Renal cortex interstitium (tissue), 11 donors: ENCODE results near the gene CCAR1. TPM values are rescaled to one million over a fixed set of nuclear protein-coding genes. Genes with fewer than 3 reads are reported as not detected.
"Not testable (repeated sequence)": the region's sequence is repeated elsewhere in the genome, so short reads cannot be mapped to it uniquely, and the experiment has no call there.

Source experiments
- DNase-seq, 11 donors: peaks; one replicate each; pipeline ENCODE4 v3.0.0-alpha.2; 2013; ENCODE audit warnings: low read depth in 9 of 11, low spot score in 4 of 11; ENCODE audit errors: extremely low read depth in 1 of 11
- polyA plus RNA-seq, 3 donors: library from polyadenylated mRNA; unstranded; fragments of 120-200 nt; gene quantifications; one replicate each; pipeline ENCODE4 v1.2.1, GENCODE V29; 2013; ENCODE audit not compliant: insufficient read length in 3 of 3

CCAR1 gene
- polyA plus RNA-seq, 3 donors, result 152 to 202 (median 191) TPM

DNA sequence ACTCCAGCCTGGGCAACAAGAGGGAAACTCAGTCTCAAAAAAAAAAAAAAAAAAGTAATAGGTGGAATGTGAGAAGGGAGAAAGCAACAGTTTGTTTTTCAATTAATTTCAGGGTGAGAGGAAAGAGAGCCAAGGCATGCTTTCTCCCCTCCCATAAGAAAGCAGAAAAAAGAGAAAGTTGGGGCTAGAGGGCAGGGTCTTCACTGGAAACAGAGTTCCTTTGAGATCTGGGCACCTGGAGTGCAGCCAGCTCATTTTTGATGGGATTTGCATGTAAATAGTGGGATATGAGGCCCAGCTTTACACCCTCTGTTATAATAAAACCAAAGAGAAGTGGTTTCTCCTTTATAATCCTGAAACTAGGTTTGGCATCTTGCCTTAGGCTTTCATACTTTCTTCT lies 92.5 kb downstream of the CCAR1 start:
- no peak for DNase-seq

- DNase-seq, result no peak
Observed at GRCh38 chr10:68816796-68817412, 95.9 kb downstream of the CCAR1 start.

DNA sequence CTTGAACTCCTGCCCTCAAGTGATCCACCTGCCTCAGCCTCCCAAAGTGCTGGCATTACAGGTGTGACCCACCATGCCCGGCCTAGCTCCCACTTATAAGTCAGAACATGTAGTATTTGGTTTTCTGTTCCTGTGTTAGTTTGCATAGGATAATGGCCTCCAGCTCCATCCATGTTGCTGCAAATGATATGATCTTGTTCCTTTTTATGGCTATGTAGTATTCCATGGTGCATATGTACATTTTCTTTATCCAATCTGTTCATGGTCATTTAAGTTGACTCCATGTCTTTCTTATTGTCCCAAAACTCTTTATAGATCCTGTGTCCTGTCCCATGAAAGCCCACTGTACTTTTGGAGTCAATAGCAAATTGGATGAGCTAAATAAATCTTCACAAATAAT lies 99.3 kb downstream of the CCAR1 start:
- not testable (repeated sequence) for DNase-seq

DNA sequence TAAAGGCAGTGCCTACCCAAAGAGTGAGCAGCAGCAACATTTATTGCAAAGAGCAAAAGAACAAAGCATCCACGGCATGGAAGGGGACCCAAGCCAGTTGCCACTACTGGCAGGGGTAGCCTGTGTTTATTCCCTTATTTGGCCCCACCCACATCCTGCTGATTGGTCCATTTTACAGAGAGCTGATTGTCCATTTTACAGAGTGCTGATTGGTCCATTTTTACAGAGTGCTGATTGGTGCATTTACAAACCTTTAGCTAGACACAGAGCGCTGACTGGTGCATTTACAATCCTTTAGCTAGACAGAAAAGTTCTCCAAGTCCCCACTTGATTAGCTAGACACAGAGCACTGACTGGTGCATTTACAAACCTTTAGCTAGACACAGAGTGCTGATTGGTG lies 101.6 kb downstream of the CCAR1 start:
- DNase-seq, result not testable (repeated sequence)

DNA sequence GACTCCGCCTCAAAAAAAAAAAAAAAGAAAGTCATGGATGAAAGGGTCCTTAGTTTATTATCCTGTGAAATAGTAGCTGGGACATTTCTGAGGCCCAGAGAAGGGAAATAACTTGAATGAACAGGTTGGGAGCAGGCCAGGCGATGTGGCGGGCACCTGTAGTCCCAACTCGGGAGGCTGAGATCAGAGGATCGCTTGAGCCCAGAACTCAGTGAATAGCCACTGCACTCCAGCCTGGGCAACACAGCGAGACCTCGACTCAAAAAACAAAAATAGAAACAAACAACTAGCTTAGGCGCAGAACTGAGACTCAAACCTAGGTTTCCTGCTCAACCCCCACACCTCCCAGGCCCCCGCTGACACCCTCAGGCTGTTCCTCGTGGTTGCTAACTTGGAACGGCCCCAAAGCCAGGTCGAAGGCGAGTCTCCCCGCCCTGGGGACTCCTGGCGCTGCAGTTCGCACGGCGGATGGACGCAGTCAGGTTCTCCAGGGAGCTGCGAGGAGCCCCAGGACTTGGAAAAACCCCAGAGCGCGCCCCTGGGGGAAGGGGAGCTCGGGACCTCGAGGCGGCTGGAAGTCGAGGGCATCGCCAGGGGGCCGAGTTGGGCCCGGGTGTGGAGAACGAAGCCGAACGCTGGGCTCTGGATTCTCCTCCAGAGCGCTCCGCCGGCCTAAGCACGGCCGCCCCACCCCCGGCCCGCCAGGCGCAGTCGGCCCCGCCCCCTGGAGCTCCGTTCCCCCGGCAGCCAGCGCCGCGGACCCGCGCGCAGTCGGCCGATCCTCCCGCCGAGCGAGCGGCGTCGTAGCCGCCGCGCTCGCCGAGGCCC lies 105.9 kb downstream of the CCAR1 start, which contains the start of gene STOX1:
Gene STOX1 (plus strand): TSS at position 768 of the 828 bp plus-strand sequence. CDS start 93 bp downstream, outside the sequence.
- DNase-seq, result peak; percentile 32 to 74 (median 60)

GRCh38 chr10:68827592-68827959 lies 106.5 kb downstream of the CCAR1 start:
- DNase-seq, result not testable (repeated sequence)

GRCh38 chr10:68828083-68828601 lies 107.1 kb downstream of the CCAR1 start:
- peak in 3 of 11 donors; percentile 5 to 18 (median 6) for DNase-seq

- DNase-seq, result no peak
Observed at GRCh38 chr10:68828833-68829232, 107.8 kb downstream of the CCAR1 start.

DNA sequence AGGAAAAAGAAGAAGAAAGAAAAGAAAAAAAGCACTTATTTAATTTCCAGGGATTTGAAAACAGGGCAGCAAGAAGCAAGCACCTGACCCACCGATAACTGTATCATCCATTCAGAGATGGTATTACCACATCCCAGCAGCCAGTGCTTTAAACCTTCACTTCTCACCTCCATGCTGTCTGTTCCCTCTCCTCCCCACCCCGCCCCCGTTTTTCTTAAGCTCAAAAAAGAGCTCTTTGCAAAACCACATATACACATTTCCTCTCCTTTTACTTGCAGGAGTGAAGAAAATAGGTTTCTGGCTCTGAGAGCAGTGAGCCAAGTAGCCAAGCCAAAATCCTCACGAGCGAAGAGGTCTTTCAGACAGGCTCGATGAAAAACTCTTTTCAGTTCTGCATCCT lies 108.5 kb downstream of the CCAR1 start:
- no peak for DNase-seq

DNA sequence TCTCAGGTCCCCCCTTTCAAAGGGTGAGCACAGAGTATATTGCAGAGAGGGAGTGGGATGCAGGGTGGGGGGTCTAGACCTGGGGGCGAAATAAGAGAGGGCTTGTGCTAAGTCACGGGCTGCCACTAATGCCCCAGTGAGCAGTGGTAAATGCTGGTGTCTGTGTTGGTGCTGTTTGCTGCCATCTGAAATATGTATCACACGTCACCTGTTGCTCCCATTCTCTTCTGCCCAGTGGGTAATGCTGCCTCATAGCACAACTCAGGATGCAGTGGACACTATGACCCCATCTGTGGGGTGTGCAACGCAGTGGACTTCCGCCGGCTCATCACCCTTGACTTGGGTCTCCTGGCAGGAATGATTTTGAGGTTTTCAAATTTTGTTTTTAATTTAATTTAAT lies 108.9 kb downstream of the CCAR1 start:
- no peak for DNase-seq

DNA sequence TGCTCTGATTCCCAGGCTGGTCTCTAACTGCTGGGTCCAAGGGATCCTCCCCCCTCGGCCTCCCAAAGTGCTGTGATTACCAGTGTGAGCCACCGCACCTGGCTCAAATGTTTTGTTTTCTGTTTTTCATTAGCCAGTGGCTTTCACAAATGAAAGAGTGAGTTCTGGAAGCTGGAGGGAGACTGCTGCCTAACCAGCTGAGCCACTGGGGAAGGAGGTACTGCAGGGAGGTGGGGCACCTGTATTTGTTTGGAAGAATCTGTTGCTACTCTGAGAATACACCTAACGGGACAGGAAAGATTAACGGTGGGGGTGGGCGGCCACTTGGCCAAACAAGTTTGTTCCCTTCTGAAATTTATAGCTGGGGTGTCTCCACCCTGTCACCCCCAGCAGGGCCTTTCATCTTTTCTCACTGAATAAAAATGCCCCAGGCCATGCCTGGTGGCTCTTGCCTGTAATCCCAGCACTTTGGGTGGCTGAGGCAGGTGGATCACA lies 111.0 kb downstream of the CCAR1 start:
- DNase-seq, result no peak

DNA sequence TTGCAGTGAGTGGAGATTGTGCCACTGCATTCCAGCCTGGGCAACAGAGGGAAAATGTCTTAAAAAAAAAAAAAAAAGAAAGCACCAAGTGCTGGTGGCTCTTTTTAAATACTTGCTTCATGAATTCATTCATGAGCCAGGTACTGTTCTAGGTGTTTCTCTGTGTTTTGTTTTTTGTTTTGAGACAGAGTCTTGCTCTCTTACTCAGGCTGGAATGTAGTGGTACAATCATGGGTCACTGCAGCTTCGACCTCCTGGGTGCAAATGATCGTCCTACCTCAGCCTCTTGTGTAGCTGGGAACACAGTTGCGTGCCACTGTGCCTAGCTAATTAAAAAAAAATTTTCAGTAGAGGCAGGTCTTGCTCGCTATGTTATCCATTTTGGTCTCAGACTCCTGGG lies 111.6 kb downstream of the CCAR1 start:
- no peak for DNase-seq

DNA sequence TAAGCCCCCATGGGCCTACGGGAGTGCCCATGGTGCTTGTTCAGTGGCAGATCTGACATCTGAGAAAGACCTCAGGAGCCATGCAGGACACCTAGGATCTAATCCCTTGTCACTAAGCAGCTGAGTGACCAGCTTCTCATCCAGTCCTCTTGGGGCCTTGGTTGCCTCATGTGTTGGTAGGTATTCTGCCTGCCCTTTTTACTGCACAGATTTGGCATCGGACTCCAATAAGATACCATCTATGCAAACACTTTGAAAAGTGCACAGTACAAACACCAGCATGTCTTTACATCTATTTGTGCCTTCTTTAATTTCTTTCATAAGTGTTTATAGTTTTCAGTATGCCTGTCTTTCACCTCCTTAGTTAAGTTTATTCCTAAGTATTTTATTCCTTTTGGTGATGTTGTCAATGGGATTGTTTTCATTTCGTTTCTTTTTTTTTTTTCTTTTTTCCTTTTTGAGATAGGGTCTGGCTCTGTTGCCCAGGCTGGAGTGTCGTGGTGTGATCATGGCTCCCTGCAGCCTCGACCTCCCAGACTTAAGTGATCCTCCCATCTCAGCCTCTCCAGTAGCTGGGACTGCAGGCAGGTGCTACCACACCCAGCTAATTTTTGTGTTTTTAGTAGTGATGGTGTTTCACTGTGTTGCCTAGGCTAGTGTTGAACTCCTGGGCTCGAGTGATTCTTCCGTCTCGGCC lies 116.7 kb downstream of the CCAR1 start:
- no peak for DNase-seq

- DNase-seq, result not testable (repeated sequence)
Observed at GRCh38 chr10:68840650-68841049, 119.6 kb downstream of the CCAR1 start.

Other genes starting within 250 kb of the CCAR1 start
- gene DNA2, start 249.3 kb upstream of the CCAR1 start, polyA plus RNA-seq, result 10 to 100 TPM; 11.3 to 12.4 (median 11.7) TPM
- gene SLC25A16, start 193.7 kb upstream of the CCAR1 start, polyA plus RNA-seq, result 10 to 100 TPM; 17.9 to 21.1 (median 19.7) TPM
- 10 to 100 TPM; 11.0 to 11.6 (median 11.1) TPM for gene TET1, start 160.9 kb upstream of the CCAR1 start, polyA plus RNA-seq
- gene STOX1, start 106.3 kb downstream of the CCAR1 start, polyA plus RNA-seq, result 10 to 100 TPM in 2 of 3 donors, 1 to 10 TPM in 1; 6.1 to 12.4 (median 10.2) TPM
- 10 to 100 TPM; 57.7 to 71.2 (median 65.9) TPM for gene DDX50, start 180.1 kb downstream of the CCAR1 start, polyA plus RNA-seq
- 10 to 100 TPM; 51.7 to 63.8 (median 63.6) TPM for gene DDX21, start 234.9 kb downstream of the CCAR1 start, polyA plus RNA-seq